Gastrocnemius medialis (tissue), 4 donors: ENCODE results near the gene VMP1.

ENCODE experiments used
- CTCF ChIP-seq, 5 experiments: fragments of 450-650 bp in 3 of 5; fragments of 200-600 bp in 2 of 5; sonication (generic) in 2 of 5; IDR thresholded peaks in 4 of 5; conservative IDR thresholded peaks in 1 of 5; 1 replicate in 4 of 5; 2 replicates in 1 of 5; pipeline ENCODE4 v1.5.1; 2016 to 2019; ENCODE audit warnings: antibody characterized with exemption in 5 of 5, mild to moderate bottlenecking in 3 of 5, moderate library complexity in 3 of 5
- POLR2A ChIP-seq, 2 donors: fragments of 450-650 bp; IDR thresholded peaks; one replicate each; pipeline ENCODE4 v1.6.1; 2017; ENCODE audit warnings: antibody characterized with exemption in 2 of 2, mild to moderate bottlenecking in 2 of 2, moderate library complexity in 2 of 2

- TF ChIP-seq CTCF (IDR thresholded peaks at IDR 0.05 in 4 of 5, conservative IDR thresholded peaks at IDR 0.05 in 1 of 5) (no peak), POLR2A (IDR thresholded peaks at IDR 0.05) (no peak)
These were observed 20.5 kb downstream of the VMP1 start for GRCh38 chr17:59727817-59728533.
